HFFc6 (cell line): ENCODE data around the gene CYSLTR2. TPM values are rescaled to one million over a fixed set of nuclear protein-coding genes. Genes with fewer than 3 reads are reported as not detected.

Experiments used
- DNase-seq: peaks from one replicate; pipeline ENCODE4 v3.0.0-alpha.2; 2018
- H3K27ac Mint-ChIP-seq: 2 replicates; pipeline ENCODE4 v1.8.0; 2020; ENCODE audit warnings: mild to moderate bottlenecking, mixed read lengths
- H3K27me3 Mint-ChIP-seq: 2 replicates; pipeline ENCODE4 v1.8.0; 2021; ENCODE audit warnings: mild to moderate bottlenecking, moderate library complexity, mixed read lengths; ENCODE audit not compliant: insufficient read depth
- H3K36me3 Mint-ChIP-seq: 2 replicates; pipeline ENCODE4 v1.8.0; 2021; ENCODE audit warnings: low read depth, mixed read lengths
- H3K4me1 Mint-ChIP-seq: 2 replicates; pipeline ENCODE4 v1.8.0; 2020; ENCODE audit warnings: low read depth, mixed read lengths
- H3K4me3 Mint-ChIP-seq: 2 replicates; pipeline ENCODE4 v1.8.0; 2020; ENCODE audit warnings: mild to moderate bottlenecking, moderate library complexity, mixed read lengths
- H3K9me3 Mint-ChIP-seq: 2 replicates; pipeline ENCODE4 v1.8.0; 2020; ENCODE audit warnings: mild to moderate bottlenecking, mixed read lengths
- CTCF ChIP-seq: fragments of 200-600 bp; sonication (generic); IDR thresholded peaks from 2 replicates; pipeline ENCODE4 v1.5.0; 2021; ENCODE audit warnings: antibody characterized with exemption, mild to moderate bottlenecking
- total RNA-seq, 6 experiments: library from RNA; stranded (reverse); fragmentation: NEBNext Ultra II Directional; extraction: Animal tissue kit (Norgen Biotek cat#: 25700); gene quantifications; 2 replicates in 1 of 6; 3 replicates in 5 of 6; pipeline ENCODE4 v1.2.3, GENCODE V29; 2021

CYSLTR2 gene
- total RNA-seq, 6 experiments from 2014 or later: not detected

GRCh38 chr13:48723168-48723567 is 69.4 kb downstream of the CYSLTR2 start:
- no peak for TF ChIP-seq CTCF
- no peak for DNase-seq
- Mint-ChIP-seq H3K36me3 (no peaks in the 10 kb centered on the region), H3K4me1 (no peaks in the 10 kb centered on the region), H3K4me3 (no peak overlapping the region), H3K27ac (no peak overlapping the region), H3K27me3 (0 out of 2 replicates have a peak, but pooled peaks cover 2% of the 10 kb centered on the region), H3K9me3 (peaks cover 2% of the 10 kb centered on the region; the same call in 1 of the 2 replicates)

GRCh38 chr13:48725271-48725670 is 71.5 kb downstream of the CYSLTR2 start:
- H3K4me1 Mint-ChIP-seq: no peaks in the 10 kb centered on the region
- H3K9me3 Mint-ChIP-seq: no peaks in the 10 kb centered on the region
- DNase-seq: no peak
- no peak overlapping the region for H3K27ac Mint-ChIP-seq
- H3K4me3 Mint-ChIP-seq: no peak overlapping the region
- no peak for TF ChIP-seq CTCF
- H3K36me3 Mint-ChIP-seq: no peaks in the 10 kb centered on the region
- H3K27me3 Mint-ChIP-seq: peaks cover 7% of the 10 kb centered on the region

GRCh38 chr13:48726711-48727110 is 73.0 kb downstream of the CYSLTR2 start:
- no peaks in the 10 kb centered on the region for H3K36me3 Mint-ChIP-seq
- no peak for DNase-seq
- no peaks in the 10 kb centered on the region for H3K9me3 Mint-ChIP-seq
- H3K27me3 Mint-ChIP-seq: peaks cover 14% of the 10 kb centered on the region
- TF ChIP-seq CTCF: no peak
- H3K4me1 Mint-ChIP-seq: peaks cover 9% of the 10 kb centered on the region
- H3K4me3 Mint-ChIP-seq: no peak overlapping the region
- no peak overlapping the region for H3K27ac Mint-ChIP-seq

- H3K4me1 Mint-ChIP-seq: peaks cover 14% of the 10 kb centered on the region
- TF ChIP-seq CTCF: no peak
- H3K27me3 Mint-ChIP-seq: peaks cover 17% of the 10 kb centered on the region
- no peak overlapping the region for H3K4me3 Mint-ChIP-seq
- H3K36me3 Mint-ChIP-seq: no peaks in the 10 kb centered on the region
- no peak overlapping the region for H3K27ac Mint-ChIP-seq
- DNase-seq: no peak
- no peaks in the 10 kb centered on the region for H3K9me3 Mint-ChIP-seq
Observed at GRCh38 chr13:48727241-48728011, 73.7 kb downstream of the CYSLTR2 start.

- no peak for TF ChIP-seq CTCF
- no peaks in the 10 kb centered on the region for H3K9me3 Mint-ChIP-seq
- no peak for DNase-seq
- H3K27me3 Mint-ChIP-seq: peaks cover 18% of the 10 kb centered on the region
- no peak overlapping the region for H3K27ac Mint-ChIP-seq
- peaks cover 14% of the 10 kb centered on the region for H3K4me1 Mint-ChIP-seq
- no peaks in the 10 kb centered on the region for H3K36me3 Mint-ChIP-seq
- no peak overlapping the region for H3K4me3 Mint-ChIP-seq
Observed at GRCh38 chr13:48728226-48728625, 74.5 kb downstream of the CYSLTR2 start.
